NCI-H1930 (cell line): ENCODE data around the gene SETDB2.

Experiments used
- DNase-seq, 2 experiments: peaks; one replicate each; lab custom pipeline; 2025; lab: John Stamatoyannopoulos, UW

SETDB2 gene

GRCh38 chr13:49435992-49436391 is 8.1 kb upstream of the SETDB2 start:
- no peak for DNase-seq

GRCh38 chr13:49436890-49437289 is 7.2 kb upstream of the SETDB2 start:
- DNase-seq = no peak

- no peak for DNase-seq
Observed at GRCh38 chr13:49437705-49438104, 6.4 kb upstream of the SETDB2 start.

- no peak for DNase-seq
Observed at GRCh38 chr13:49439609-49440008, 4.5 kb upstream of the SETDB2 start.

GRCh38 chr13:49441312-49441711 is 2.8 kb upstream of the SETDB2 start:
- no peak for DNase-seq

GRCh38 chr13:49441846-49442245 is 2.2 kb upstream of the SETDB2 start:
- DNase-seq = no peak

- DNase-seq = no peak
Observed at GRCh38 chr13:49443357-49443703, 744 bp upstream of the SETDB2 start.

- DNase-seq = peak in 1 of 2 experiments; percentile 26
Observed at GRCh38 chr13:49444524-49445395, 686 bp downstream of the SETDB2 start.

GRCh38 chr13:49446473-49446872 is 2.4 kb downstream of the SETDB2 start:
- no peak for DNase-seq

GRCh38 chr13:49448753-49449152 is 4.7 kb downstream of the SETDB2 start:
- DNase-seq = no peak

GRCh38 chr13:49450105-49450819 is 6.2 kb downstream of the SETDB2 start:
- no peak for DNase-seq

- DNase-seq = no peak
Observed at GRCh38 chr13:49452725-49453457, 8.8 kb downstream of the SETDB2 start.

- DNase-seq = no peak
Observed at GRCh38 chr13:49453465-49453864, 9.4 kb downstream of the SETDB2 start.

- DNase-seq = no peak
Observed at GRCh38 chr13:49454388-49455006, 10.4 kb downstream of the SETDB2 start.

GRCh38 chr13:49455007-49455398 is 10.9 kb downstream of the SETDB2 start:
- no peak for DNase-seq

GRCh38 chr13:49456156-49456555 is 12.1 kb downstream of the SETDB2 start:
- DNase-seq = no peak

- no peak for DNase-seq
Observed at GRCh38 chr13:49457221-49457620, 13.1 kb downstream of the SETDB2 start.

GRCh38 chr13:49459580-49459979 is 15.5 kb downstream of the SETDB2 start:
- no peak for DNase-seq

- DNase-seq = no peak
Observed at GRCh38 chr13:49464085-49464484, 20.0 kb downstream of the SETDB2 start.

- no peak for DNase-seq
Observed at GRCh38 chr13:49464621-49465325, 20.7 kb downstream of the SETDB2 start.

GRCh38 chr13:49466292-49466838 is 22.3 kb downstream of the SETDB2 start:
- no peak for DNase-seq
